ENCODE results near the gene GASK1A. TPM values are rescaled to one million over a fixed set of nuclear protein-coding genes. Genes with fewer than 3 reads are reported as not detected.

The GASK1A gene
- total RNA-seq, 2 donors from 2014 or later = 8.8 to 16.8 TPM

DNA sequence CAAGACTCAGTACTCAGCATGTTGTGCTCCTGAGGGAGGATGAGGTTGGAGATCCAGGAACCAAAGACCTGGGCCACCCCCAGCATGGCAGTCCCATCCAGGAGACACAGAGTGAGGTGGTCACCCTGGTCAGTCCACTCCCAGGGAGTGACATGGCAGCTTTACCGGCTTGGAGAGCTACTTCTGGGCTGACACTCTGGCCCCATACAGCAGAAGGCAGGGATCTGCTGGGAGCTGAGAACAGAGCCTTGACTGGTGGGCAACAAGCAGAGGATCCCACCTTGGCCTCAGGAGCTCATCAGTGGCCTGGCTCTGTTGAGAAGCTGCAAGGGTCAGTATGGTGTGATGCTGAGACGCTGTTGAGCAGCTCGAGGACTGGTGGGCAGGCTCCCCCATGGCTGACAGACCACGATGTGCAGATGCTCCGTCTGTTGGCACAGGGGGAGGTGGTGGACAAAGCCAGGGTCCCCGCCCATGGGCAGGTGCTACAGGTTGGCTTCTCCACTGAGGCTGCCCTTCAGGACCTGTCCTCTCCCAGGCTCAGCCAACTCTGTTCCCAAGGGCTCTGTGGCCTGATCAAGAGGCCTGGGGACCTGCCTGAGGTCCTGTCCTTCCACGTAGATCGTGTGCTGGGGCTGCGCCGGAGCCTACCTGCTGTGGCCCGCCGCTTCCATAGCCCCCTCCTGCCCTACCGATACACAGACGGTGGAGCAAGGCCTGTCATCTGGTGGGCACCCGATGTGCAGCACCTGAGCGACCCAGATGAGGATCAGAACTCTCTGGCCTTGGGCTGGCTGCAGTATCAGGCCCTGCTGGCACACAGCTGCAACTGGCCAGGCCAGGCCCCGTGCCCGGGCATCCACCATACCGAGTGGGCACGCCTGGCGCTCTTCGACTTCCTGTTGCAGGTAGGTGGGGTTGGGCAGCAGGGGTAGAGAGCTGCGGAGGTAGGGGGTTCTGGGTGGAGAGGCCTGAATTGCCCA is 53.8 kb downstream of the GASK1A start:
- 91 to 100% methylated on average over 6 to 21 of the region's 23 CpGs for WGBS, 2 donors
- no peak for DNase-seq
- Histone ChIP-seq H3K27me3 (no peaks in the 10 kb centered on the region), H3K36me3 (replicated peaks in 1 of 2; ENCODE audit: insufficient read depth in 1 of 2, low read depth in 2 of 2) (no peaks in the 10 kb centered on the region), H3K4me3 (no peak overlapping the region), H3K9me3 (no peaks in the 10 kb centered on the region), H3K27ac (no peak overlapping the region), H3K4me1 (no peaks in the 10 kb centered on the region)
- no peak for TF ChIP-seq POLR2A (IDR thresholded peaks at IDR 0.05)
- TF ChIP-seq, protein P1, sequence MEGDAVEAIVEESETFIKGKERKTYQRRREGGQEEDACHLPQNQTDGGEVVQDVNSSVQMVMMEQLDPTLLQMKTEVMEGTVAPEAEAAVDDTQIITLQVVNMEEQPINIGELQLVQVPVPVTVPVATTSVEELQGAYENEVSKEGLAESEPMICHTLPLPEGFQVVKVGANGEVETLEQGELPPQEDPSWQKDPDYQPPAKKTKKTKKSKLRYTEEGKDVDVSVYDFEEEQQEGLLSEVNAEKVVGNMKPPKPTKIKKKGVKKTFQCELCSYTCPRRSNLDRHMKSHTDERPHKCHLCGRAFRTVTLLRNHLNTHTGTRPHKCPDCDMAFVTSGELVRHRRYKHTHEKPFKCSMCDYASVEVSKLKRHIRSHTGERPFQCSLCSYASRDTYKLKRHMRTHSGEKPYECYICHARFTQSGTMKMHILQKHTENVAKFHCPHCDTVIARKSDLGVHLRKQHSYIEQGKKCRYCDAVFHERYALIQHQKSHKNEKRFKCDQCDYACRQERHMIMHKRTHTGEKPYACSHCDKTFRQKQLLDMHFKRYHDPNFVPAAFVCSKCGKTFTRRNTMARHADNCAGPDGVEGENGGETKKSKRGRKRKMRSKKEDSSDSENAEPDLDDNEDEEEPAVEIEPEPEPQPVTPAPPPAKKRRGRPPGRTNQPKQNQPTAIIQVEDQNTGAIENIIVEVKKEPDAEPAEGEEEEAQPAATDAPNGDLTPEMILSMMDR (IDR thresholded peaks at IDR 0.05) = no peak
- intact Hi-C loops (cut with DNase I) = no loop called here
- no peak for ATAC-seq

DNA sequence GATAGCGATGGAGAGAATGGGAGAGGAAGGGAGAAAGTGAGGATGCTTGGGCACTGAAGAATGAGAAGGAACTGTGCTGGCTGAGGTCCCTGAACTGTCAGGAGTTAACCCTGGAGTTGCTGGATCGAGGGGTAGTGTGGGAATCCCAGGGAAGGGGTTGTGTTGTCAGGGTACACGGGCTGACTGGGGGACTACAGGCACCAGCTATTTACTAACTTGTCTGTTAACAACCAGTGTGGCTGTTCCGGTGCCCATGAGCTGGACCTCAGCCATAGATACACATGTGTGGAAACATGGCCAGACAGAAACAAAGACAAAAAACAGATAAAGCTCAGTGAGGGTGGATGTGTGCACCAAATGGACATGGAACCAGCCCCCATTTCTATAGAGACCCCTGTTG is 55.1 kb downstream of the GASK1A start:
- ATAC-seq = no peak

DNA sequence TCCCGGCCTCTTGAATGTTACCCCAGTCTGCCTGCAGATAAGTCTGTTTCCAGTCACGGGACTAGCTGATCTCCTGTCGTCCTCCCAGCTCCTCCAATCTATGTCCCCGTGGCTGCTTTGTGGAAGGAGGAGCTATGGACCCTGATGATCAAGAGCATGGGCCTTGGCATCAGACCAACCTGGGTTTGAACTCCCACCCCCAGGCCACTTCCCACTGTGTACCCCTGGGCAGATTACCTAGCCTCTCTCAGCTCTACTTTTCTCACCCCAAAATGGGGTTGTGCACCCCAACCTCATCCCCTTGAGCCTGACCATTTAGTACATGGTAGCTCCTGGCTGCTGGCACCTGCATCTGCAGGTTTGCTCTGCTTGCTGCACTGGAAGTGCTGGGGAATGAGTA is 55.8 kb downstream of the GASK1A start:
- no peaks in the 10 kb centered on the region for H3K4me1 ChIP-seq
- TF ChIP-seq POLR2A (IDR thresholded peaks at IDR 0.05) = no peak
- TF ChIP-seq, protein P1 (IDR thresholded peaks at IDR 0.05) = no peak
- no peaks in the 10 kb centered on the region for H3K27me3 ChIP-seq
- DNase-seq (no peak), ATAC-seq (no peak)
- intact Hi-C loops (cut with DNase I) = no loop called here
- H3K9me3 ChIP-seq = no peaks in the 10 kb centered on the region
- 89 to 90% methylated on average over 4 of the region's 4 CpGs for WGBS, 2 donors
- H3K4me3 ChIP-seq = no peak overlapping the region
- H3K27ac ChIP-seq = no peak overlapping the region
- no peaks in the 10 kb centered on the region for H3K36me3 ChIP-seq (replicated peaks in 1 of 2; ENCODE audit: insufficient read depth in 1 of 2, low read depth in 2 of 2)

More for the DNA sequence above, 55.1 kb downstream of the GASK1A start:
- Histone ChIP-seq H3K4me3 (no peak overlapping the region), H3K27me3 (no peaks in the 10 kb centered on the region), H3K27ac (no peak overlapping the region), H3K36me3 (replicated peaks in 1 of 2; ENCODE audit: insufficient read depth in 1 of 2, low read depth in 2 of 2) (no peaks in the 10 kb centered on the region), H3K4me1 (no peaks in the 10 kb centered on the region), H3K9me3 (no peaks in the 10 kb centered on the region)
- DNase-seq = no peak
- WGBS, 2 donors = 83 to 88% methylated on average over 4 of the region's 4 CpGs
- TF ChIP-seq, protein P1 (IDR thresholded peaks at IDR 0.05) = no peak
- TF ChIP-seq POLR2A (IDR thresholded peaks at IDR 0.05) = no peak
- intact Hi-C loops (cut with DNase I) = no loop called here

DNA sequence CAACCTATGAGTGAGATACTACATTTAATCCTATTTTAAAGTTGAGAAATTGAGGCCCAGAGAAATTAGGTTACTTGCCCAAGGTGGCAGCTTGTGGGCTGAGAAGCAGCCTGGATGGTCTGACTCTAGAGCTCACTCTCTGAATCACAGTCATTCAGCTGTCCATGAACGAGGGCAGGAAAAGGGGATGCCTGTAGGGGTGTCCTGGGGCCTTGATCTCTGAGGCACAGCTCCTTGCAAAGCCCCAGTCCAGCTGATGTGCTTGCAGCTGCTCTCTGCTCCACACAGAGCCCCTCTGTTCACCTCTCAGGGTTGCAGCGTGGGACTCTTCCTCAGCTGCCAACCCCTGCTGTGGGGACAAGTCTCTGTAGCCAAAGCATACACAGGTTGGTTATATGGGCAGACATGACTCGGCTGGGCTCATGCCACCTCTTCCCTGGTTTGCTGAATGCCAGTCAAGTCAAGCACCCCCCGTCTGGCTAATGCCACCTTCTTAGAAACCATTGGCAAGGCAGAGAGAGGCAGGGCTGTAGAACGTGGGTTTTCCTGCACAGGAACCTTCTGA is 56.8 kb downstream of the GASK1A start:
- H3K27me3 ChIP-seq = no peaks in the 10 kb centered on the region
- no peaks in the 10 kb centered on the region for H3K36me3 ChIP-seq (replicated peaks in 1 of 2; ENCODE audit: insufficient read depth in 1 of 2, low read depth in 2 of 2)
- H3K4me1 ChIP-seq = no peaks in the 10 kb centered on the region
- intact Hi-C loops (cut with DNase I) = no loop called here
- H3K4me3 ChIP-seq = no peak overlapping the region
- ATAC-seq = no peak
- H3K9me3 ChIP-seq = no peaks in the 10 kb centered on the region
- no peak for DNase-seq
- TF ChIP-seq, protein P1 (IDR thresholded peaks at IDR 0.05) = no peak
- no peak for TF ChIP-seq POLR2A (IDR thresholded peaks at IDR 0.05)
- WGBS, 2 donors = 84 to 88% methylated on average over 5 of the region's 5 CpGs
- no peak overlapping the region for H3K27ac ChIP-seq

Data from body of pancreas (tissue), 4 donors.